GM18868 (cell line): ENCODE data around the gene SRCIN1.
"Not testable (repeated sequence)": the region's sequence is repeated elsewhere in the genome, so short reads cannot be mapped to it uniquely, and the experiment has no call there.

ENCODE experiments used
- ATAC-seq: cut with Tn5 transposase; IDR thresholded peaks from one replicate; pipeline ENCODE4 v1.9.1; 2021; ENCODE audit warnings: mild to moderate bottlenecking, moderate library complexity; ENCODE audit not compliant: unreplicated experiment

The SRCIN1 gene

GRCh38 chr17:38528141-38528540 is 77.6 kb downstream of the SRCIN1 start:
- not testable (repeated sequence) for ATAC-seq

GRCh38 chr17:38526526-38526925 is 79.2 kb downstream of the SRCIN1 start:
- ATAC-seq = not testable (repeated sequence)

GRCh38 chr17:38512473-38513058 is 93.2 kb downstream of the SRCIN1 start:
- no peak for ATAC-seq

GRCh38 chr17:38511150-38512108 is 94.3 kb downstream of the SRCIN1 start:
- ATAC-seq = no peak

GRCh38 chr17:38510421-38511149 is 95.2 kb downstream of the SRCIN1 start:
- ATAC-seq = no peak

- no peak for ATAC-seq
These were observed 95.9 kb downstream of the SRCIN1 start for GRCh38 chr17:38509772-38510420.

GRCh38 chr17:38508954-38509771 is 96.6 kb downstream of the SRCIN1 start:
- no peak for ATAC-seq

GRCh38 chr17:38508570-38508950 is 97.2 kb downstream of the SRCIN1 start:
- no peak for ATAC-seq

- no peak for ATAC-seq
These were observed 97.7 kb downstream of the SRCIN1 start for GRCh38 chr17:38507921-38508569.

GRCh38 chr17:38507436-38507835 is 98.3 kb downstream of the SRCIN1 start:
- no peak for ATAC-seq

GRCh38 chr17:38504216-38504615 is 101.5 kb downstream of the SRCIN1 start:
- no peak for ATAC-seq

GRCh38 chr17:38503286-38503913 is 102.4 kb downstream of the SRCIN1 start:
- not testable (repeated sequence) for ATAC-seq

- not testable (repeated sequence) for ATAC-seq
These were observed 104.0 kb downstream of the SRCIN1 start for GRCh38 chr17:38501718-38502117.

GRCh38 chr17:38499230-38499629 is 106.5 kb downstream of the SRCIN1 start:
- not testable (repeated sequence) for ATAC-seq

- ATAC-seq = no peak
These were observed 107.4 kb downstream of the SRCIN1 start for GRCh38 chr17:38498353-38498752.

GRCh38 chr17:38497656-38498055 is 108.1 kb downstream of the SRCIN1 start:
- ATAC-seq = not testable (repeated sequence)

GRCh38 chr17:38494152-38494551 is 111.6 kb downstream of the SRCIN1 start:
- ATAC-seq = not testable (repeated sequence)

GRCh38 chr17:38492067-38493040 is 113.4 kb downstream of the SRCIN1 start:
- not testable (repeated sequence) for ATAC-seq
